Measurements from ENCODE around the gene C1QTNF1. TPM values are rescaled to one million over a fixed set of nuclear protein-coding genes. Genes with fewer than 3 reads are reported as not detected.

The C1QTNF1 gene
- polyA plus RNA-seq, 1 donor (not counting 4 experiments of a cell fraction or from before 2014, with no cell fraction given) = 6.6 TPM

DNA sequence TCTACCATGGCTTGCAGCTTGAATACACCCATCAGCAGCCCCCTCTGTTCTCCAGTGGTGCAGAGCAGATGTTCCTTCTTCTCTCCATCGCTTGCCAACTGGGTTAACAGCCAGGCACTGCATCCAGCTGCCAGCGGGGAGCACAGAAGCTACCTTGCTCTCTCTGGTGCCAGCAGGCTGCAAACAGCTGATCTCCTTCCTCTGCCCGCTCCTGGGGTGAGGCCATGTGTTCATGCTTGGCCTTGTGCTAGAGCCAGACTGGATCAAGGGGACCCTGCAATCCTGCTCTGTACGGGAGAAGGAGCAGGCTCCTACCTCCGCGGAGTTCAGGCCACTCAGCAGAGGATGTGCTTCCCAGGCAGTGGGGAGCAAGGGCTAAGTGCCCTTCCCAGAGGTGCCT lies 26.6 kb downstream of the C1QTNF1 start:
- Histone ChIP-seq H3K9me3 (ENCODE audit: control insufficient read depth, low read depth, low read length) (no peaks in the 10 kb centered on the region), H3K27me3 (ENCODE audit: control insufficient read depth, extremely low read depth, insufficient read depth, low read length) (no peaks in the 10 kb centered on the region)

DNA sequence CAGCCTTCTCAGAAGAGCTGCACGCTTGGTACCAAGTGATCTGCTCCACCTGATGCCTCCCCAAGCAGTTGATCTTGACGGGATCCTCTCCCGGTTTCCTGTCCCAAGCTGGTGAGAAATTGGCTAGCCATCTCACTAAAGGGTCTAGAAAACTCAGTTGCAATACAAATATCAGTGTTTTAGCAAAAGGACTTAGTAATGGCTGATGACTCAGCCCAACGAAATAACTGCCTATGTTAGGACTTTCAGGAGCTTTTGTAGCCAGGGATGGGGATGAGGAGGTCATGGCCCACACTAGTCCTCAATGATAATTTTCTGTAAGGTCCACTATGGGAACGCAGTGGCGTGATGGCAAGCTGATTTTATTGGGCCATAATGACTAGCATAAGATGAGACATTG lies 27.3 kb downstream of the C1QTNF1 start:
- DNase-seq (ENCODE audit: low read depth, low spot score) = no peak
- Histone ChIP-seq H2AFZ (ENCODE audit: control insufficient read depth, low read length) (no peak overlapping the region), H3K27me3 (ENCODE audit: control insufficient read depth, extremely low read depth, insufficient read depth, low read length) (no peaks in the 10 kb centered on the region)

More for the DNA sequence above, 26.6 kb downstream of the C1QTNF1 start:
- dilution Hi-C loops (cut with MboI; ENCODE audit: extremely low pct_ligation_motif_present, low sequenced_read_pairs) = no loop called here
- Histone ChIP-seq H3K9ac (ENCODE audit: control insufficient read depth, extremely low read depth, insufficient read depth, low read length) (no peak overlapping the region), H3K36me3 (ENCODE audit: control insufficient read depth in 2 of 2, extremely low read depth in 1 of 2, insufficient read depth in 2 of 2, low read length in 2 of 2) (no peaks in the 10 kb centered on the region), H3K79me2 (ENCODE audit: control insufficient read depth, insufficient read depth, low read length) (no peaks in the 10 kb centered on the region), H3K4me3 (ENCODE audit: control insufficient read depth in 2 of 3, extremely low read depth in 1 of 3, insufficient read depth in 2 of 3, low read depth in 1 of 3, low read length in 3 of 3) (no peak overlapping the region), H3K9me1 (ENCODE audit: control insufficient read depth, extremely low read depth, insufficient read depth, low read length) (no peaks in the 10 kb centered on the region), H3K4me1 (ENCODE audit: control insufficient read depth, extremely low read depth, insufficient read depth, low read length) (peaks cover 1% of the 10 kb centered on the region), H2AFZ (ENCODE audit: control insufficient read depth, low read length) (no peak overlapping the region), H3K27ac (ENCODE audit: control insufficient read depth, insufficient read depth, low read length) (no peak overlapping the region), H4K20me1 (ENCODE audit: control insufficient read depth, extremely low read depth, insufficient read depth, low read length) (no peaks in the 10 kb centered on the region), H3K4me2 (ENCODE audit: control insufficient read depth, extremely low read depth, insufficient read depth, low read depth, low read length) (no peak overlapping the region)
- TF ChIP-seq EZH2 (IDR thresholded peaks at IDR 0.05; ENCODE audit: low read length) = no peak
- TF ChIP-seq, protein P1, sequence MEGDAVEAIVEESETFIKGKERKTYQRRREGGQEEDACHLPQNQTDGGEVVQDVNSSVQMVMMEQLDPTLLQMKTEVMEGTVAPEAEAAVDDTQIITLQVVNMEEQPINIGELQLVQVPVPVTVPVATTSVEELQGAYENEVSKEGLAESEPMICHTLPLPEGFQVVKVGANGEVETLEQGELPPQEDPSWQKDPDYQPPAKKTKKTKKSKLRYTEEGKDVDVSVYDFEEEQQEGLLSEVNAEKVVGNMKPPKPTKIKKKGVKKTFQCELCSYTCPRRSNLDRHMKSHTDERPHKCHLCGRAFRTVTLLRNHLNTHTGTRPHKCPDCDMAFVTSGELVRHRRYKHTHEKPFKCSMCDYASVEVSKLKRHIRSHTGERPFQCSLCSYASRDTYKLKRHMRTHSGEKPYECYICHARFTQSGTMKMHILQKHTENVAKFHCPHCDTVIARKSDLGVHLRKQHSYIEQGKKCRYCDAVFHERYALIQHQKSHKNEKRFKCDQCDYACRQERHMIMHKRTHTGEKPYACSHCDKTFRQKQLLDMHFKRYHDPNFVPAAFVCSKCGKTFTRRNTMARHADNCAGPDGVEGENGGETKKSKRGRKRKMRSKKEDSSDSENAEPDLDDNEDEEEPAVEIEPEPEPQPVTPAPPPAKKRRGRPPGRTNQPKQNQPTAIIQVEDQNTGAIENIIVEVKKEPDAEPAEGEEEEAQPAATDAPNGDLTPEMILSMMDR (optimal IDR thresholded peaks at IDR 0.05 in 1 of 3, IDR thresholded peaks at IDR 0.05 in 1 of 3, conservative IDR thresholded peaks at IDR 0.05 in 1 of 3; ENCODE audit: extremely low read depth in 1 of 3, insufficient read depth in 2 of 3, low read length in 3 of 3) = no peak
- no peak for DNase-seq (ENCODE audit: low read depth, low spot score)
- no peak for FAIRE-seq

More for the DNA sequence above, 27.3 kb downstream of the C1QTNF1 start:
- Histone ChIP-seq H3K9me3 (ENCODE audit: control insufficient read depth, low read depth, low read length) (no peaks in the 10 kb centered on the region), H3K27ac (ENCODE audit: control insufficient read depth, insufficient read depth, low read length) (no peak overlapping the region), H3K9ac (ENCODE audit: control insufficient read depth, extremely low read depth, insufficient read depth, low read length) (no peak overlapping the region), H3K4me2 (ENCODE audit: control insufficient read depth, extremely low read depth, insufficient read depth, low read depth, low read length) (no peak overlapping the region), H3K4me1 (ENCODE audit: control insufficient read depth, extremely low read depth, insufficient read depth, low read length) (no peaks in the 10 kb centered on the region), H3K4me3 (ENCODE audit: control insufficient read depth in 2 of 3, extremely low read depth in 1 of 3, insufficient read depth in 2 of 3, low read depth in 1 of 3, low read length in 3 of 3) (no peak overlapping the region), H3K9me1 (ENCODE audit: control insufficient read depth, extremely low read depth, insufficient read depth, low read length) (no peaks in the 10 kb centered on the region), H3K36me3 (ENCODE audit: control insufficient read depth in 2 of 2, extremely low read depth in 1 of 2, insufficient read depth in 2 of 2, low read length in 2 of 2) (no peaks in the 10 kb centered on the region), H3K79me2 (ENCODE audit: control insufficient read depth, insufficient read depth, low read length) (no peaks in the 10 kb centered on the region), H4K20me1 (ENCODE audit: control insufficient read depth, extremely low read depth, insufficient read depth, low read length) (no peaks in the 10 kb centered on the region)
- TF ChIP-seq EZH2 (IDR thresholded peaks at IDR 0.05; ENCODE audit: low read length) = no peak
- TF ChIP-seq, protein P1 (optimal IDR thresholded peaks at IDR 0.05 in 1 of 3, IDR thresholded peaks at IDR 0.05 in 1 of 3, conservative IDR thresholded peaks at IDR 0.05 in 1 of 3; ENCODE audit: extremely low read depth in 1 of 3, insufficient read depth in 2 of 3, low read length in 3 of 3) = no peak
- dilution Hi-C loops (cut with MboI; ENCODE audit: extremely low pct_ligation_motif_present, low sequenced_read_pairs) = no loop called here
- FAIRE-seq = no peak
